Gastroesophageal sphincter (tissue), 3 donors: ENCODE results near the gene ABHD12.

Source experiments
- CTCF ChIP-seq, 4 experiments: fragments of 200-600 bp in 2 of 4; fragments of 450-650 bp in 2 of 4; sonication (generic) in 1 of 4; IDR thresholded peaks; one replicate each; pipeline ENCODE4 v1.5.1; 2017 to 2019; ENCODE audit warnings: antibody characterized with exemption in 4 of 4, mild to moderate bottlenecking in 2 of 4, moderate library complexity in 2 of 4
- POLR2A ChIP-seq, 2 donors: fragments of 450-650 bp; IDR thresholded peaks; one replicate each; pipeline ENCODE4 v1.6.1; 2017; ENCODE audit warnings: antibody characterized with exemption in 2 of 2, mild to moderate bottlenecking in 2 of 2, moderate library complexity in 1 of 2
- POLR2AphosphoS5 ChIP-seq: sonication (generic); formaldehyde crosslinking; IDR thresholded peaks from one replicate; pipeline ENCODE4 v1.6.1; 2017; ENCODE audit warnings: antibody characterized with exemption

- TF ChIP-seq CTCF (IDR thresholded peaks at IDR 0.05) (no peak), POLR2A (IDR thresholded peaks at IDR 0.05) (no peak), POLR2AphosphoS5 (no peak)
Observed at GRCh38 chr20:25277051-25277801, 113.4 kb downstream of the ABHD12 start.
